OCI-LY3 (cell line): ENCODE data around the gene UNKL.

Experiments used
- H2AFZ ChIP-seq: fragments of 200-600, 300-600 bp; shearing (Covaris generic); 2 replicates; pipeline ENCODE4 v1.6.0; 2014; ENCODE audit warnings: antibody characterized with exemption, low read depth, low read length
- H3K27ac ChIP-seq: fragments of 200-600, 300-600 bp; sonication (generic); 2 replicates; pipeline ENCODE4 v1.5.1; 2014; ENCODE audit warnings: mild to moderate bottlenecking, low read length, moderate library complexity, mixed read lengths
- H3K27me3 ChIP-seq: fragments of 200-600, 300-600 bp; sonication (generic); 2 replicates; pipeline ENCODE4 v1.6.1; 2014; ENCODE audit warnings: low read depth, low read length, mixed read lengths
- H3K36me3 ChIP-seq: fragments of 200-600, 300-600 bp; sonication (generic); replicated peaks from 2 replicates; pipeline ENCODE3; 2014; ENCODE audit warnings: low read depth, low read length, mixed read lengths
- H3K4me1 ChIP-seq: fragments of 300-600, 200-600 bp; sonication (generic); 2 replicates; pipeline ENCODE4 v1.6.1; 2014; ENCODE audit warnings: low read length, mixed read lengths
- H3K4me2 ChIP-seq: fragments of 200-600, 300-600 bp; sonication (generic); 2 replicates; pipeline ENCODE4 v1.6.1; 2014; ENCODE audit warnings: low read length, mixed read lengths
- H3K4me3 ChIP-seq: fragments of 300-600, 200-600 bp; sonication (generic); 2 replicates; pipeline ENCODE4 v1.5.1; 2014; ENCODE audit warnings: antibody characterized with exemption, mild to moderate bottlenecking, low read length, moderate library complexity
- H3K79me2 ChIP-seq: fragments of 300-600, 200-600 bp; shearing (Covaris generic); 2 replicates; pipeline ENCODE4 v1.6.1; 2014; ENCODE audit warnings: mild to moderate bottlenecking, low read length, mixed read lengths
- H3K9ac ChIP-seq: fragments of 300-600, 200-600 bp; shearing (Covaris generic); 2 replicates; pipeline ENCODE4 v1.6.0; 2014; ENCODE audit warnings: mild to moderate bottlenecking, low read length, moderate library complexity
- H3K9me3 ChIP-seq: fragments of 200-600, 300-600 bp; shearing (Covaris generic); 2 replicates; pipeline ENCODE4 v1.6.1; 2014; ENCODE audit warnings: low read length, mixed read lengths; ENCODE audit not compliant: insufficient read depth
- H4K20me1 ChIP-seq: fragments of 200-600, 300-600 bp; sonication (generic); 2 replicates; pipeline ENCODE4 v1.6.1; 2016; ENCODE audit warnings: low read length, mixed read lengths; ENCODE audit not compliant: insufficient read depth
- EZH2phosphoT487 ChIP-seq: fragments of 200-600 bp; shearing (Covaris generic); IDR thresholded peaks from 2 replicates; pipeline ENCODE4 v1.6.1; 2018; ENCODE audit warnings: antibody characterized with exemption, mixed run types, low read depth
- TF ChIP-seq, protein P1 (sequence below): fragments of 200-600, 300-600 bp; sonication (generic); IDR thresholded peaks from 2 replicates; pipeline ENCODE4 v1.5.1; 2014; ENCODE audit warnings: antibody characterized with exemption, low read length, low read depth

Gene UNKL

GRCh38 chr16:1338119-1338730 is 76.3 kb downstream of the UNKL start:
- peak overlapping the region; percentile 85 for H3K4me2 ChIP-seq
- H3K36me3 ChIP-seq, result no peaks in the 10 kb centered on the region
- no peak overlapping the region for H2AFZ ChIP-seq
- peaks cover 15% of the 10 kb centered on the region; the same call in 1 of the 2 replicates for H3K27me3 ChIP-seq
- peak overlapping the region; percentile 63 for H3K4me3 ChIP-seq
- H3K9ac ChIP-seq, result peak overlapping the region; percentile 36; the same call in 1 of the 2 replicates
- H3K79me2 ChIP-seq, result no peaks in the 10 kb centered on the region
- no peaks in the 10 kb centered on the region for H3K9me3 ChIP-seq
- H3K4me1 ChIP-seq, result peaks cover 37% of the 10 kb centered on the region
- H3K27ac ChIP-seq, result no peak overlapping the region
- no peaks in the 10 kb centered on the region for H4K20me1 ChIP-seq
- no peak for TF ChIP-seq EZH2phosphoT487
- TF ChIP-seq, protein P1, sequence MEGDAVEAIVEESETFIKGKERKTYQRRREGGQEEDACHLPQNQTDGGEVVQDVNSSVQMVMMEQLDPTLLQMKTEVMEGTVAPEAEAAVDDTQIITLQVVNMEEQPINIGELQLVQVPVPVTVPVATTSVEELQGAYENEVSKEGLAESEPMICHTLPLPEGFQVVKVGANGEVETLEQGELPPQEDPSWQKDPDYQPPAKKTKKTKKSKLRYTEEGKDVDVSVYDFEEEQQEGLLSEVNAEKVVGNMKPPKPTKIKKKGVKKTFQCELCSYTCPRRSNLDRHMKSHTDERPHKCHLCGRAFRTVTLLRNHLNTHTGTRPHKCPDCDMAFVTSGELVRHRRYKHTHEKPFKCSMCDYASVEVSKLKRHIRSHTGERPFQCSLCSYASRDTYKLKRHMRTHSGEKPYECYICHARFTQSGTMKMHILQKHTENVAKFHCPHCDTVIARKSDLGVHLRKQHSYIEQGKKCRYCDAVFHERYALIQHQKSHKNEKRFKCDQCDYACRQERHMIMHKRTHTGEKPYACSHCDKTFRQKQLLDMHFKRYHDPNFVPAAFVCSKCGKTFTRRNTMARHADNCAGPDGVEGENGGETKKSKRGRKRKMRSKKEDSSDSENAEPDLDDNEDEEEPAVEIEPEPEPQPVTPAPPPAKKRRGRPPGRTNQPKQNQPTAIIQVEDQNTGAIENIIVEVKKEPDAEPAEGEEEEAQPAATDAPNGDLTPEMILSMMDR, result peak; percentile 53

DNA sequence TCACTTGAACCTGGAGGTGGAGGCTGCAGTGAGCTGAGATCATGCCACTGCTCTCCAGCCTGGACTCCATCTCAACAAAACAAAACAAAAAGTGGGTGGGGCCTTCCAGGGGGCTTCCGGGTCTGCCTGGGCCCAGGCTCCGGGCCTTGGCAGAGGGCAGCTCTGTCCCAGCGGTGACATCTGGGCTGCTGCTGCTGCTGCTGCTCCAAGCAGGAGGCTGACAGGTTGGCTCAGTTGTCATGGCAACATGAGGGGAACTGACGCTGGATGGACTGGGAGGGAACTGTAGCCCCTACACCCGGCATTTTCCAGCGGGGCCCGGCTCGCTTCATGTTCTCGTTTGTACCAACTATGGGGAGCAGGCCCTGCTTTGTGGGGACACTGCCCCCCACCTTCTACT is 77.0 kb downstream of the UNKL start:
- Histone ChIP-seq H2AFZ (no peak overlapping the region), H3K79me2 (no peaks in the 10 kb centered on the region), H3K4me3 (no peak overlapping the region), H3K4me2 (peak overlapping the region; percentile 85), H3K9me3 (no peaks in the 10 kb centered on the region), H3K4me1 (peaks cover 33% of the 10 kb centered on the region), H3K27ac (no peak overlapping the region), H3K9ac (no peak overlapping the region), H4K20me1 (no peaks in the 10 kb centered on the region), H3K36me3 (no peaks in the 10 kb centered on the region), H3K27me3 (peaks cover 15% of the 10 kb centered on the region; the same call in 1 of the 2 replicates)
- no peak for TF ChIP-seq EZH2phosphoT487
- TF ChIP-seq, protein P1, result no peak

GRCh38 chr16:1336619-1337018 is 77.9 kb downstream of the UNKL start:
- H3K27me3 ChIP-seq, result peaks cover 15% of the 10 kb centered on the region; the same call in 1 of the 2 replicates
- peaks cover 32% of the 10 kb centered on the region for H3K4me1 ChIP-seq
- TF ChIP-seq, protein P1, result no peak
- no peak for TF ChIP-seq EZH2phosphoT487
- H3K9ac ChIP-seq, result no peak overlapping the region
- no peaks in the 10 kb centered on the region for H4K20me1 ChIP-seq
- H2AFZ ChIP-seq, result no peak overlapping the region
- no peak overlapping the region for H3K4me2 ChIP-seq
- H3K27ac ChIP-seq, result no peak overlapping the region
- H3K9me3 ChIP-seq, result no peaks in the 10 kb centered on the region
- no peaks in the 10 kb centered on the region for H3K79me2 ChIP-seq
- no peaks in the 10 kb centered on the region for H3K36me3 ChIP-seq
- no peak overlapping the region for H3K4me3 ChIP-seq

GRCh38 chr16:1335996-1336395 is 78.5 kb downstream of the UNKL start:
- TF ChIP-seq, protein P1, result no peak
- no peak for TF ChIP-seq EZH2phosphoT487
- Histone ChIP-seq H3K4me2 (no peak overlapping the region), H3K36me3 (no peaks in the 10 kb centered on the region), H3K4me1 (peaks cover 36% of the 10 kb centered on the region), H2AFZ (no peak overlapping the region), H3K27ac (no peak overlapping the region), H3K4me3 (no peak overlapping the region), H4K20me1 (no peaks in the 10 kb centered on the region), H3K9me3 (no peaks in the 10 kb centered on the region), H3K27me3 (peaks cover 15% of the 10 kb centered on the region; the same call in 1 of the 2 replicates), H3K79me2 (no peaks in the 10 kb centered on the region), H3K9ac (no peak overlapping the region)
